ACC112 (cell line): ENCODE results near the gene KSR2.
"Not testable (repeated sequence)": the region's sequence is repeated elsewhere in the genome, so short reads cannot be mapped to it uniquely, and the experiment has no call there.

ENCODE experiments used
- H2AFZ ChIP-seq: fragments of 200-600 bp; sonication (generic); one replicate; pipeline ENCODE4 v1.6.0; 2017; ENCODE audit warnings: antibody characterized with exemption, low read length; ENCODE audit not compliant: unreplicated experiment
- H3K27ac ChIP-seq: fragments of 200-600 bp; sonication (generic); 2 replicates; pipeline ENCODE4 v1.5.1; 2014; ENCODE audit warnings: low read depth, mild to moderate bottlenecking, antibody characterized with exemption, low read length, moderate library complexity
- H3K27me3 ChIP-seq: fragments of 200-600 bp; sonication (generic); 2 replicates; pipeline ENCODE4 v1.6.1; 2014; ENCODE audit warnings: mild to moderate bottlenecking, antibody characterized with exemption, low read length, moderate library complexity, mixed read lengths; ENCODE audit not compliant: insufficient read depth
- H3K36me3 ChIP-seq: fragments of 200-600 bp; sonication (generic); 2 replicates; pipeline ENCODE4 v1.6.1; 2016; ENCODE audit warnings: mild to moderate bottlenecking, antibody characterized with exemption, low read length, moderate library complexity, mixed read lengths; ENCODE audit not compliant: insufficient read depth
- H3K4me1 ChIP-seq: fragments of 200-600 bp; sonication (generic); one replicate; pipeline ENCODE4 v1.6.1; 2016; ENCODE audit warnings: low read length, mixed read lengths; ENCODE audit not compliant: insufficient read depth, unreplicated experiment, control insufficient read depth
- H3K4me3 ChIP-seq: fragments of 200-600 bp; sonication (generic); 2 replicates; pipeline ENCODE4 v1.5.1; 2014; ENCODE audit warnings: mild to moderate bottlenecking, low read depth, low read length
- H3K79me2 ChIP-seq: fragments of 200-600 bp; sonication (generic); one replicate; pipeline ENCODE4 v1.6.0; 2016; ENCODE audit warnings: low read length; ENCODE audit not compliant: control insufficient read depth, unreplicated experiment, insufficient read depth

KSR2 gene

DNA sequence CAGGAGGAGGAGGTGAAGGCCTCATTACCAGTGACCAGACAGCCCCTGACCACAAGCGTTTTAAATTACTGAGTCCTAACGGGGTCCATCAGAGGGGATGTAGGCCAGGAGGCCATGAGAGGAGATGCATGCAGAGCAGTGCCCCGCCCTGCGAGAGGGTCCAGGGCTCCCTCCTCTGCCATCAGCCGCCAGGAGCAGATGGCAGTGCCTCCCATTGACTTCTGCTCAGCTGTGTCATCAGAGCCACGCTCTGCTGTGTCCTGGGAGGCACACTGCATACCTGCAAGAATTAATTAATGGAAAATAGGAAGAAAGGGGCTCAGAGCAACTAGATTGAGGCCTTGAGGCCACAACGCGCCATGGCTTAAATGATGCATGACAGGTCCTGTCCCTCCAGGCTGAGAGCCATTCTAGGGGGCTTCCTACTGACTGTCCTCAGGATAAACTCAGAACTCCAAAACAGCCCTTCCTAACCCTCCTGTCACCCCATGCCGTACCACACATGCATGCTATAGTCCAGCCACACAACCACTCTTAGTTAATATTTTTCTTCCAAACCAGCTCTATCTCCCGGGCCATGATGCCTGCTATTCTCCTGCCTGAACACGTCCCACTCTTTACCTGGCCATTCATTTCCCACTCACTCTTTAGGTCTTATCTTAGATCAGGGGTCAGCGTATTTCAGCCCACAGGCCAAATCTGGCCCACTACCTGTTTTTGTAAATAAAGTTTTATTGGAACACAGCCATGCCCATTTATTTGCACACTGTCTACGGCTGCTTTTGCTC is 235.8 kb downstream of the KSR2 start:
- H2AFZ ChIP-seq: no peak overlapping the region
- no peak overlapping the region for H3K27ac ChIP-seq
- no peaks in the 10 kb centered on the region for H3K4me1 ChIP-seq
- no peaks in the 10 kb centered on the region for H3K79me2 ChIP-seq
- no peaks in the 10 kb centered on the region for H3K36me3 ChIP-seq
- H3K4me3 ChIP-seq: no peak overlapping the region
- no peaks in the 10 kb centered on the region for H3K27me3 ChIP-seq

DNA sequence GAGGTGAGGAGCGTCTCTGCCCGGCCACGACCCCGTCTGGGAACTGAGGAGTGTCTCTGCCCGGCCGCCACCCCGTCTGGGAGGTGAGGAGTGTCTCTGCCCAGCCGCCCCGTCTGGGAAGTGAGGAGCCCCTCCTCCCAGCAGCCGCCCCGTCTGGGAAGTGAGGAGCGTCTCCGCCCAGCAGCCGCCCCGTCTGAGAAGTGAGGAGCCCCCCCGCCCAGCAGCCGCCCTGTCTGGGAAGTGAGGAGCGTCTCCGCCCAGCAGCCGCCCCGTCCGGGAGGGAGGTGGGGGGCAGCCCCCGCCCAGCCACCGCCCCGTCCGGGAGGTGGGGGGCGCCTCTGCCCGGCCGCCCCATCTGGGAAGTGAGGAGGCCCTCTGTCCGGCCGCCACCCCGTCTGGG is 237.7 kb downstream of the KSR2 start:
- H3K36me3 ChIP-seq, H3K27me3 ChIP-seq, H3K79me2 ChIP-seq, H2AFZ ChIP-seq, H3K4me1 ChIP-seq, H3K27ac ChIP-seq, H3K4me3 ChIP-seq: not testable (repeated sequence)

DNA sequence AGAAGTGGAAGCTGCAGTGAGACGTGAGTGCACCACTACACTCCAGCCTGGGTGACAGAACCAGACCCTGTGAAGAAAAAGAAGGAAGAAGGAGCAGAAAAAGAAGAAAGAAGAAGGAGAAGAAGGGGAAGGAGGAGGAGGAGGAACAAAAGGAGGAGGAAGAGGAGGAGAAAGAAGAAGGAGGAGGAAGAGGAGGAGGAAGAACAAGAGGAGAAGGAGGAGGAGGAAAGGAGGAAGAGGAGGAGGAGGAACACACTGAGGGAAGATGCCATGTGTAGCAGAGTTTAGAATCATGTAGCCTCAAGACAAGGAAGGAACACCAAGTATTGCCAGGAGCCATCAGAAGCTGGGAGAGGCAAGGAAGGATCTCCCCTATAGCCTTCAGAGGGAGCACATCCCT is 241.5 kb downstream of the KSR2 start:
- no peaks in the 10 kb centered on the region for H3K79me2 ChIP-seq
- H3K4me1 ChIP-seq: no peaks in the 10 kb centered on the region
- H3K4me3 ChIP-seq: no peak overlapping the region
- no peak overlapping the region for H2AFZ ChIP-seq
- H3K36me3 ChIP-seq: no peaks in the 10 kb centered on the region
- H3K27ac ChIP-seq: no peak overlapping the region
- H3K27me3 ChIP-seq: no peaks in the 10 kb centered on the region

DNA sequence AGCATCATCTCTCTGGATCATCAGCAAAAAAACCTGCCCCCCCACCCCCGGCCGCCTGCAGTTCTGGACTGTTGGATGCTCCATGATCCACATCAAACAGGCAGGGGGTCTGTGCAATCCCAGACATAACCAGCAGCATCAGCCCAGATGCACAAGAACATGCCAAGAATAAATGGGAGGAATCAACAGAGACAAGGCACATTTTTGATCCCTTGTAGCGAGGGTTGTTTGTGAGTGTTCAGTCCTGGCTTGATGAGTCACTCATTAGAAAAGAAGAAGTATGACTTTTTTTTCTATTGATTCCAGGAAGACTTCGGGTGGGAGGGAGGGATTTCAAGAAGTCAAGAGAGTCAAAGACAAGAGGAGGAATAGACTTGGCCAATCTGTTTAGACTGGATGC is 244.2 kb downstream of the KSR2 start:
- Histone ChIP-seq H3K4me1 (no peaks in the 10 kb centered on the region), H3K4me3 (no peak overlapping the region), H3K27ac (no peak overlapping the region), H3K79me2 (no peaks in the 10 kb centered on the region), H2AFZ (no peak overlapping the region), H3K36me3 (no peaks in the 10 kb centered on the region), H3K27me3 (no peaks in the 10 kb centered on the region)

DNA sequence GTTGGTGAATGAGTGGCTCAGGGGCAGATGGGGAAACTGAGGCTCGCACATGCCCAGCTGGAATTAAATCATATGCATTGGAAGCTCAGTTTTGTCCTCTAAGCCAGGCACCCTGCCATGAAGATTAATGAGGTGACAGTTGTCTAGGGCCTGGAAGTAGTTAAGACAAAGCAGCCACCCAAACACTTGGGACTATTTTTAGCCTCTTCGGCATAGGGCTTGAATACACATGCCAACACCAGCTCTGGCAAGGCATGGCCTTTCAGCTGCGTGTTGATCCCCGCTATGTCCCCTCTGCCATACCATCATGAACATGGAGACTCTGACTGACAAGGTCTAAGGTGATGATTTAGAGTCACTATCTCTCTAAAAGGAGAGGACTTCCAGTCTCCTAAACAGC is 250.2 kb downstream of the KSR2 start:
- no peak overlapping the region for H3K27ac ChIP-seq
- no peak overlapping the region for H2AFZ ChIP-seq
- no peaks in the 10 kb centered on the region for H3K27me3 ChIP-seq
- H3K36me3 ChIP-seq: no peaks in the 10 kb centered on the region
- H3K4me3 ChIP-seq: no peak overlapping the region
- no peaks in the 10 kb centered on the region for H3K79me2 ChIP-seq
- H3K4me1 ChIP-seq: no peaks in the 10 kb centered on the region

GRCh38 chr12:117718141-117718540 is 250.6 kb downstream of the KSR2 start:
- Histone ChIP-seq H3K79me2 (no peaks in the 10 kb centered on the region), H3K36me3 (no peaks in the 10 kb centered on the region), H3K4me1 (no peaks in the 10 kb centered on the region), H3K27me3 (no peaks in the 10 kb centered on the region), H3K4me3 (no peak overlapping the region), H2AFZ (no peak overlapping the region), H3K27ac (no peak overlapping the region)

GRCh38 chr12:117714203-117714602 is 254.6 kb downstream of the KSR2 start:
- Histone ChIP-seq H3K36me3 (no peaks in the 10 kb centered on the region), H3K79me2 (no peaks in the 10 kb centered on the region), H2AFZ (no peak overlapping the region), H3K4me1 (no peaks in the 10 kb centered on the region), H3K27ac (no peak overlapping the region), H3K27me3 (no peaks in the 10 kb centered on the region), H3K4me3 (no peak overlapping the region)

GRCh38 chr12:117710121-117710520 is 258.7 kb downstream of the KSR2 start:
- no peak overlapping the region for H3K27ac ChIP-seq
- no peak overlapping the region for H2AFZ ChIP-seq
- H3K4me3 ChIP-seq: no peak overlapping the region
- no peaks in the 10 kb centered on the region for H3K36me3 ChIP-seq
- H3K27me3 ChIP-seq: no peaks in the 10 kb centered on the region
- no peaks in the 10 kb centered on the region for H3K79me2 ChIP-seq
- H3K4me1 ChIP-seq: no peaks in the 10 kb centered on the region

DNA sequence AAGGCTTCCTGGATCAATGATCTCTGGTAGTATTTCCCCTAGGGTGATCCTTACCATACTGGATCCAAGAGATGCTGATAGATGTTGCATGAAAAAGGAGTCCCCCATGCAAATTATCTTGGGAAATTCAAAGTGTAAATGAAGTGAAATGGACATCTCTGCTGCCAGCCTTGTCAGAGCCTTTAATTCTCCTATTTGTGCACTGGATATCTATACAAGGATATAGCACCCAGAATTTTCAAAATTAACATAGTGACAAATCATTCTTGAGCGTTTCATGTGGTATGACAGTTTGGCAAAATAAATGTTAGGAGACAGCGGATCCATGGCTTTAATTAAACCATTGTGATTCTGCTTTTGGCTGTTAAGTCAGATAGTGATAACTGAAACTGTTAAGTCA is 260.9 kb downstream of the KSR2 start:
- Histone ChIP-seq H3K27me3 (no peaks in the 10 kb centered on the region), H3K36me3 (no peaks in the 10 kb centered on the region), H2AFZ (no peak overlapping the region), H3K4me1 (no peaks in the 10 kb centered on the region), H3K4me3 (no peak overlapping the region), H3K27ac (no peak overlapping the region), H3K79me2 (no peaks in the 10 kb centered on the region)

GRCh38 chr12:117703584-117703983 is 265.2 kb downstream of the KSR2 start:
- Histone ChIP-seq H3K36me3 (no peaks in the 10 kb centered on the region), H3K27ac (no peak overlapping the region), H3K4me3 (no peak overlapping the region), H3K4me1 (no peaks in the 10 kb centered on the region), H3K27me3 (no peaks in the 10 kb centered on the region), H2AFZ (no peak overlapping the region), H3K79me2 (no peaks in the 10 kb centered on the region)

DNA sequence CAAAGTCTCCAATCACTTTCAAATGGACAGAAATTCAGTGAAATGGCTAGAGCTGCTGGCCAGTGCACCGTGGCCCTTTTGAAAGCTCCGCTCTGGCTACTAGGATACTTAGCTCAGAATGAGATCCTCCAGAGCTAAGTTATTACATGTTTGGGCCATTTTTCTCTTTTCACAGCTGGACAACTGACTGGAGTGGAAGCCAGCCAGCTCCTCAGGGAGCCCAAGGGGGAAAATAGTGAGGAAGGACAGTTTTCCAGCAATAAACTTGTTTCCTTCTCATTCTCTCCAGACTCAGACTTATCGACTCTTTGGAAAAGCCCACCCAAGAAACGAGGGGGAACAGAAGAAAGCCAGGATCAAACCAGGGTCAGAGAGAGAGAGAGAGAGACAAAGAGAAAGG is 266.0 kb downstream of the KSR2 start:
- H3K27me3 ChIP-seq: no peaks in the 10 kb centered on the region
- no peaks in the 10 kb centered on the region for H3K36me3 ChIP-seq
- H3K4me3 ChIP-seq: no peak overlapping the region

More for the DNA sequence above, 266.0 kb downstream of the KSR2 start:
- Histone ChIP-seq H3K27ac (no peak overlapping the region), H2AFZ (no peak overlapping the region), H3K4me1 (no peaks in the 10 kb centered on the region), H3K79me2 (no peaks in the 10 kb centered on the region)
